ENCODE data around the gene SLC3A2. TPM values are rescaled to one million over a fixed set of nuclear protein-coding genes. Genes with fewer than 3 reads are reported as not detected.

The SLC3A2 gene
- total and polyA plus RNA-seq, 2 of the 13 experiments (the other 11 are each of a cell fraction or from before 2014, with no cell fraction given): 213 to 226 TPM

DNA sequence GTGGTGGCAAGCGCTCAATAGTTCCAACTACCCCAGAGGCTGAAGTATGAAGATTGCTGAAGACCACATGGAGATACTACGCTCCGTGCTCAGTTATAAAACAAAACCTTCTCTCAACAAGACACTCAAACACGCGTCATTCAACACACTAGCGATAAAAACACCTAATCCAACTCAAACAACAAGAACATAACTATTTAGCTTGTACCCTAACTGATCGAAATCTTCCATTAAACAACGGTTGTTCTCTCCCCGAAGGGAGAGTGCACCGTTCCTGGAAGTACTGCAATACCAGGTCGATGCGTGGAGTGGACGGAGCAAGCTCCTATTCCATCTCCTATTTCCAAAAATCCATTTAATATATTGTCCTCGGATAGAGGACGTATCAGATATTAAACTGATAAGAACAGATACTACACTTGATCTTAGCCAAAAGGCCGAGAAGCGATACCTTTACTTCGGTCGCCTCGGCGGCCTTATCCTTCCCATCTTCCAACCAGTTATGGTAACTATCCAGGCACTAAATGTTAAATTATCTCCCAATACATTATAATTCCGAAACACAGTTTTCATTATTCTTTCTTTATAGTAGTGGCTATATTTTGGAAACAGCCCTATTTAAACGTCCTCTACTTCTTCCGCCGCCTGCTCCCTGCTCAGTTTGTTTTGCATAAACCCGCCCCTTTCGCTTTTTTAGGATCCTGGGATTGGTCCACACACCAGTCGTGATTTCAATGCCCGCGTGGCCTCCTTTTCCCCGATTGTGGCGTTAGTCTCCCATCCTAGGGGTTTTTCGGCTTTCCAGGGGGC, 39.1 kb upstream of the SLC3A2 start (continued):
- TF ChIP-seq, protein P1, sequence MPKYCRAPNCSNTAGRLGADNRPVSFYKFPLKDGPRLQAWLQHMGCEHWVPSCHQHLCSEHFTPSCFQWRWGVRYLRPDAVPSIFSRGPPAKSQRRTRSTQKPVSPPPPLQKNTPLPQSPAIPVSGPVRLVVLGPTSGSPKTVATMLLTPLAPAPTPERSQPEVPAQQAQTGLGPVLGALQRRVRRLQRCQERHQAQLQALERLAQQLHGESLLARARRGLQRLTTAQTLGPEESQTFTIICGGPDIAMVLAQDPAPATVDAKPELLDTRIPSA (CRISPR knock-in tag; IDR thresholded peaks at IDR 0.05; ENCODE audit: borderline replicate concordance): no peak
- TF ChIP-seq SNAPC2 (CRISPR knock-in tag; IDR thresholded peaks at IDR 0.05): peak; percentile 100
- peak; percentile 91 for TF ChIP-seq KAT8 (CRISPR knock-in tag; IDR thresholded peaks at IDR 0.05)
- TF ChIP-seq ZNF143 (CRISPR knock-in tag; IDR thresholded peaks at IDR 0.05): peak; percentile 75
- TF ChIP-seq NFKB2 (CRISPR knock-in tag; IDR thresholded peaks at IDR 0.05; ENCODE audit: borderline replicate concordance): no peak
- peak; percentile 41; the same call in 1 of the 2 replicates for TF ChIP-seq MNT (IDR thresholded peaks at IDR 0.05)
- TF ChIP-seq, protein P2, sequence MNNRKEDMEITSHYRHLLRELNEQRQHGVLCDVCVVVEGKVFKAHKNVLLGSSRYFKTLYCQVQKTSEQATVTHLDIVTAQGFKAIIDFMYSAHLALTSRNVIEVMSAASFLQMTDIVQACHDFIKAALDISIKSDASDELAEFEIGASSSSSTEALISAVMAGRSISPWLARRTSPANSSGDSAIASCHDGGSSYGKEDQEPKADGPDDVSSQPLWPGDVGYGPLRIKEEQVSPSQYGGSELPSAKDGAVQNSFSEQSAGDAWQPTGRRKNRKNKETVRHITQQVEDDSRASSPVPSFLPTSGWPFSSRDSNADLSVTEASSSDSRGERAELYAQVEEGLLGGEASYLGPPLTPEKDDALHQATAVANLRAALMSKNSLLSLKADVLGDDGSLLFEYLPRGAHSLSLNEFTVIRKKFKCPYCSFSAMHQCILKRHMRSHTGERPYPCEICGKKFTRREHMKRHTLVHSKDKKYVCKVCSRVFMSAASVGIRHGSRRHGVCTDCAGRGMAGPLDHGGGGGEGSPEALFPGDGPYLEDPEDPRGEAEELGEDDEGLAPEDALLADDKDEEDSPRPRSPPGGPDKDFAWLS (CRISPR knock-in tag; IDR thresholded peaks at IDR 0.05; ENCODE audit: borderline replicate concordance): no peak
- peak; percentile 40; the same call in 1 of the 2 replicates for TF ChIP-seq ZNF3 (CRISPR knock-in tag; IDR thresholded peaks at IDR 0.05)
- peak; percentile 82 for TF ChIP-seq RAD21 (CRISPR knock-in tag; IDR thresholded peaks at IDR 0.05)
- TF ChIP-seq, protein P3, sequence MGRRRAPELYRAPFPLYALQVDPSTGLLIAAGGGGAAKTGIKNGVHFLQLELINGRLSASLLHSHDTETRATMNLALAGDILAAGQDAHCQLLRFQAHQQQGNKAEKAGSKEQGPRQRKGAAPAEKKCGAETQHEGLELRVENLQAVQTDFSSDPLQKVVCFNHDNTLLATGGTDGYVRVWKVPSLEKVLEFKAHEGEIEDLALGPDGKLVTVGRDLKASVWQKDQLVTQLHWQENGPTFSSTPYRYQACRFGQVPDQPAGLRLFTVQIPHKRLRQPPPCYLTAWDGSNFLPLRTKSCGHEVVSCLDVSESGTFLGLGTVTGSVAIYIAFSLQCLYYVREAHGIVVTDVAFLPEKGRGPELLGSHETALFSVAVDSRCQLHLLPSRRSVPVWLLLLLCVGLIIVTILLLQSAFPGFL (CRISPR knock-in tag; IDR thresholded peaks at IDR 0.05): no peak
- TF ChIP-seq ZNF451 (CRISPR knock-in tag; IDR thresholded peaks at IDR 0.05): 0 out of 2 replicates have a peak, but pooled peaks have one; percentile 17
- peak; percentile 100 for TF ChIP-seq SNAPC4 (CRISPR knock-in tag; IDR thresholded peaks at IDR 0.05)
- TF ChIP-seq ZNF326 (CRISPR knock-in tag; IDR thresholded peaks at IDR 0.05; ENCODE audit: borderline replicate concordance): peak; percentile 91; the same call in 1 of the 2 replicates
- no peak; the same call in 1 of the 2 replicates for TF ChIP-seq ZNF460 (CRISPR knock-in tag; IDR thresholded peaks at IDR 0.05; ENCODE audit: borderline replicate concordance)
- TF ChIP-seq KLF12 (CRISPR knock-in tag; IDR thresholded peaks at IDR 0.05; ENCODE audit: borderline replicate concordance): peak; percentile 41; the same call in 1 of the 2 replicates
